Muscle of leg (tissue), 11 donors: ENCODE measurements around the gene HAVCR1. TPM values are rescaled to one million over a fixed set of nuclear protein-coding genes. Genes with fewer than 3 reads are reported as not detected.
"Not testable (repeated sequence)": the region's sequence is repeated elsewhere in the genome, so short reads cannot be mapped to it uniquely, and the experiment has no call there.

Experiments used
- DNase-seq: peaks from one replicate; pipeline ENCODE4 v3.0.0; 2013
- H3K27ac ChIP-seq: one replicate; pipeline ENCODE4 v1.5.1; 2013; ENCODE audit warnings: mild to moderate bottlenecking, low read length, control low read depth
- H3K27me3 ChIP-seq: one replicate; pipeline ENCODE4 v1.6.1; 2013; ENCODE audit warnings: low read length; ENCODE audit not compliant: control insufficient read depth, insufficient read depth
- H3K36me3 ChIP-seq: one replicate; pipeline ENCODE4 v1.6.1; 2013; ENCODE audit warnings: low read length; ENCODE audit not compliant: control insufficient read depth, insufficient read depth
- H3K4me1 ChIP-seq: one replicate; pipeline ENCODE4 v1.6.1; 2013; ENCODE audit warnings: low read length; ENCODE audit not compliant: control insufficient read depth, insufficient read depth
- H3K4me3 ChIP-seq: one replicate; pipeline ENCODE4 v1.5.1; 2013; ENCODE audit warnings: low read length, control low read depth
- H3K9me3 ChIP-seq: replicated peaks from 2 replicates; pipeline ENCODE4 v1.6.1; 2013; ENCODE audit warnings: low read depth, low read length; ENCODE audit not compliant: control insufficient read depth
- WGBS: methylation state at CpG from one replicate; pipeline ENCODE4 v1.1.5; 2013; ENCODE audit warnings: missing lambda C conversion rate; ENCODE audit not compliant: insufficient coverage; 5-methylcytosine and 5-hydroxymethylcytosine counted together
- polyA plus RNA-seq, 8 donors: library from polyadenylated mRNA; unstranded; fragments of 120-200 nt; gene quantifications; one replicate each; pipeline versions ENCODE4 v1.2.1 to v1.2.3, GENCODE V29; 2013; ENCODE audit warnings: inconsistent platforms in 1 of 8, low replicate concordance in 1 of 8; ENCODE audit not compliant: insufficient read length in 8 of 8, insufficient read depth in 1 of 8
- total RNA-seq: library from RNA; stranded (reverse); fragments of 120-200 nt; gene quantifications from one replicate; pipeline ENCODE4 v1.2.4, GENCODE V29; 2013

The HAVCR1 gene
- total and polyA plus RNA-seq, 9 donors = 0.04 to 0.94 (median 0.16) TPM; not detected in 4

DNA sequence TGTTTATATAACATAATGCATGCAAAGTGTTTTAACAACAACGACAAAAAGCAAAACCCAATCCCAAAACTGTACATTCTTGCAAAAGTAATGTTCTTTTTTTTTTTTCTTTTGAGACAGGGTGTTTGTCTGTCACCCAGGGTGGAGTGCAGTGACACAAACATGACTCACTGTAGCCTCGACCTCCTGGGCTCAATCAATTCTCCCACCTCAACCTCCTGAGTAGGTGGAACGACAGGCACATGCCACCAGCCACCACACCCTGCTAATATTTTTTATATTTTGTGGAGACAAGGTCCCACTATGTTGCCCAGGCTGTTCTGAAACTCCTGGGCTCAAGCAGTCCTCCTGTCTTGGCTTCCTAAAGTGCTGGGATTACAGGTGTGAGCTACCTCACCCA, 13.6 kb upstream of the HAVCR1 start:
- no peaks in the 10 kb centered on the region for H3K9me3 ChIP-seq
- WGBS = no CpG with 5 or more reads among the region's 3 CpGs
- no peak overlapping the region for H3K4me3 ChIP-seq
- H3K27ac ChIP-seq = no peak overlapping the region
- DNase-seq = no peak
- H3K36me3 ChIP-seq = no peaks in the 10 kb centered on the region
- H3K27me3 ChIP-seq = no peaks in the 10 kb centered on the region
- no peaks in the 10 kb centered on the region for H3K4me1 ChIP-seq

DNA sequence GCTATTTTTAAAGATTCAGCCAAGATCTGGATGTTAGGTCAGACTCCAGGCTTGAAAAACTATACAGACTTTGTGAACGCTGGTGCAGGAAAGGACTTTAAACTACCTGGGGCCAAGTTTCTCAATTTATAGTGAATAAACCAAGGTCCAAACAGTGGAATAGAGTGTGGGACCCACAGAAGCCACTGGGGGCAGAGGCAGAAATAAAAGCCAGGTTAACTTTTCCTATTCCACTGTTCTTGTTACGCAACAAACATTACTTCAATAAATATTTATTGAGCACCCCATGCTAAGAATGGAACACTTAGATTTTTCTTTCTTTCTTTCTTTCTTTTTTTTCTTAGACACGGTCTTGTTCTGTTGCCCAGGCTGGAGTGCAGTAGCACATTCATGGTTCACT, 11.0 kb upstream of the HAVCR1 start:
- H3K9me3 ChIP-seq = no peaks in the 10 kb centered on the region
- no peak overlapping the region for H3K4me3 ChIP-seq
- no peaks in the 10 kb centered on the region for H3K27me3 ChIP-seq
- no peaks in the 10 kb centered on the region for H3K4me1 ChIP-seq
- 57% methylated on average over 1 of the region's 3 CpGs for WGBS
- no peak for DNase-seq
- H3K36me3 ChIP-seq = no peaks in the 10 kb centered on the region
- no peak overlapping the region for H3K27ac ChIP-seq

DNA sequence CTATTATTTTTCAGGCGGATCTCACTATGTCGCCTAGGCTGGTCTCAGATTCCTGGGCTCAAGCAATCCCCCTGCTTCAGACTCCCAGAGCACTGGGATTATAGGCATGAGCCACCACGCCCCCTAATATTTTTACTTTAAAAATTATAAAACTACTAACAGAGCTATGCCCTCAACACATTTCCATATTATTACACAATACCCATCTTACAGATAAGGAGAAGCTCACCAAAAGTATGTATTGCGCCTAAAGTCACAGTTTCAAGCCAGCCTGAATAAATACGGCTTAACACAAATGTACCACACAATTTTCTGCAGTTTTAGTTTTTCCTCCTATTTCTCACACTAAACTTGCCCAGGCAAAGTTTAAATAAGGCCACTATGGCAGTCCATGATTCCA, 9.9 kb upstream of the HAVCR1 start:
- WGBS = 84% methylated on average over 5 of the region's 5 CpGs
- Histone ChIP-seq H3K27me3 (no peaks in the 10 kb centered on the region), H3K27ac (no peak overlapping the region), H3K4me3 (no peak overlapping the region), H3K9me3 (no peaks in the 10 kb centered on the region), H3K4me1 (no peaks in the 10 kb centered on the region), H3K36me3 (no peaks in the 10 kb centered on the region)
- DNase-seq = no peak

DNA sequence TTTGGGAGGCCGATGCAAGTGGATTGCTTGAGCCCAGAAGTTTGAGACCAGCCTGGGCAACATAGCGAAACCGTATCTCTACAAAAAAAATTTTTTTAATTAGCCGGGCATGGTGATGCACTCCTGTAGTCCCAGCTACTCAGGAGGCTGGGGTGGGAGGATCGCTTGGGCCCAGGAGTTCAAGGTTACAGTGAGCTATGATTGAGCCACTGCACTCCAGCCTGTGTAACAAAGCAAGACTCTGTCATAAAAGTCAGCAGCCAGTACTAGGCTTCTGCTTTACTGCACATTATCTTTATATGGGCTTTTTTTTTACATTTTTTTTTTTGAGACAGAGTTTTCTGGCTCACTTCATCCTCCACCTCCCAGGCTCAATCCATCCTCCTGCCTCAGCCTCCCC, 9.4 kb upstream of the HAVCR1 start:
- 93% methylated on average over 5 of the region's 5 CpGs for whole genome bisulfite sequencing
- no peak for DNase-seq
- H3K27ac ChIP-seq = no peak overlapping the region
- H3K27me3 ChIP-seq = no peaks in the 10 kb centered on the region
- no peak overlapping the region for H3K4me3 ChIP-seq
- H3K36me3 ChIP-seq = no peaks in the 10 kb centered on the region
- H3K9me3 ChIP-seq = no peaks in the 10 kb centered on the region
- no peaks in the 10 kb centered on the region for H3K4me1 ChIP-seq

DNA sequence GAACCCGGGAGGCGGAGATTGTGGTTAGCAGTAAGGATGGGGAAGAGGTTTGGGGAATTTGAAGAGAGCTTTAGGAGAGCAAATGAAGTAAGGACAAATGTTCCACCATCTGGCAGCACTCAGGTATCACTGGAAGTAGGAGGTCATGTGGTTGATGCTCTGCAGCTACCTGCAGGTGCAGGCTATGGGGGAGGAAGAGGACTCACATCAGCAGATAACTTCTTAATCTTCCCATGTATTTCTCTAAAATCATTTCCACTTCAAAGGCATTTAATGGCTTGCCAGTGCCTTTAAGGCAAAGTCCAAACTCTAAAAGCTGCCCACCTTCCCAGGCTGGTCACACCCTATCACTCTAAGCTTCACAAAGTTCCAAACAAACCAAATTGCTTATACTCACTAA, 8.1 kb upstream of the HAVCR1 start:
- Histone ChIP-seq H3K9me3 (no peaks in the 10 kb centered on the region), H3K36me3 (no peaks in the 10 kb centered on the region), H3K27ac (no peak overlapping the region), H3K4me1 (no peaks in the 10 kb centered on the region), H3K4me3 (no peak overlapping the region), H3K27me3 (no peaks in the 10 kb centered on the region)
- DNase-seq = no peak
- 63% methylated on average over 2 of the region's 2 CpGs for WGBS

DNA sequence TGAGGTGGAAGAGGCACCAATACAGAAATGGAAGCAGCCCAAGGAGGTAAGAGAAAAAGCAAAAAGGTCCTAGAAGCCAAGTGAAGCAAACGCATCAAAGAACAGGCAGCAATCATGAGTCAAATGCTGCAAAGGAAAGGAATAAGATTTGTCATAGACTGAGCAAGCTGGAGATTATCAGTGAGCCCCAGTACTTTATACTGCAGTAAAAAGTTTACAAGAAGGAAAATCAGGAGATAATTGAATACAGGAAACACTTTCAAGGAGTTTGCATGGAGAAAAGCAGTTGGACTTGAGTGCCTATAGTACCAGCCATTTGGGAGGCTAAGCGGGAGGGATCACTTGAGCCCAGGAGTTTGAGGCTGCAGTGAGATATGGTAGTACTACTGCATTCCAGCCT, 7.2 kb upstream of the HAVCR1 start:
- H3K4me3 ChIP-seq = no peak overlapping the region
- H3K4me1 ChIP-seq = no peaks in the 10 kb centered on the region
- DNase-seq = no peak
- 75% methylated on average over 2 of the region's 2 CpGs for WGBS
- H3K9me3 ChIP-seq = no peaks in the 10 kb centered on the region
- H3K36me3 ChIP-seq = no peaks in the 10 kb centered on the region
- H3K27me3 ChIP-seq = no peaks in the 10 kb centered on the region
- H3K27ac ChIP-seq = no peak overlapping the region

GRCh38 chr5:157063776-157064430, 5.0 kb upstream of the HAVCR1 start:
- H3K27ac ChIP-seq = no peak overlapping the region
- H3K4me3 ChIP-seq = no peak overlapping the region
- 83% methylated on average over 3 of the region's 4 CpGs for WGBS
- no peak for DNase-seq
- H3K9me3 ChIP-seq = no peaks in the 10 kb centered on the region
- H3K27me3 ChIP-seq = no peaks in the 10 kb centered on the region
- no peaks in the 10 kb centered on the region for H3K4me1 ChIP-seq
- H3K36me3 ChIP-seq = no peaks in the 10 kb centered on the region

- no peaks in the 10 kb centered on the region for H3K9me3 ChIP-seq
- H3K27ac ChIP-seq = no peak overlapping the region
- no CpG with 5 or more reads among the region's 3 CpGs for WGBS
- no peak overlapping the region for H3K4me3 ChIP-seq
- no peak for DNase-seq
- no peaks in the 10 kb centered on the region for H3K4me1 ChIP-seq
- no peaks in the 10 kb centered on the region for H3K36me3 ChIP-seq
- no peaks in the 10 kb centered on the region for H3K27me3 ChIP-seq
These were observed 975 bp upstream of the HAVCR1 start for GRCh38 chr5:157059891-157060290.

DNA sequence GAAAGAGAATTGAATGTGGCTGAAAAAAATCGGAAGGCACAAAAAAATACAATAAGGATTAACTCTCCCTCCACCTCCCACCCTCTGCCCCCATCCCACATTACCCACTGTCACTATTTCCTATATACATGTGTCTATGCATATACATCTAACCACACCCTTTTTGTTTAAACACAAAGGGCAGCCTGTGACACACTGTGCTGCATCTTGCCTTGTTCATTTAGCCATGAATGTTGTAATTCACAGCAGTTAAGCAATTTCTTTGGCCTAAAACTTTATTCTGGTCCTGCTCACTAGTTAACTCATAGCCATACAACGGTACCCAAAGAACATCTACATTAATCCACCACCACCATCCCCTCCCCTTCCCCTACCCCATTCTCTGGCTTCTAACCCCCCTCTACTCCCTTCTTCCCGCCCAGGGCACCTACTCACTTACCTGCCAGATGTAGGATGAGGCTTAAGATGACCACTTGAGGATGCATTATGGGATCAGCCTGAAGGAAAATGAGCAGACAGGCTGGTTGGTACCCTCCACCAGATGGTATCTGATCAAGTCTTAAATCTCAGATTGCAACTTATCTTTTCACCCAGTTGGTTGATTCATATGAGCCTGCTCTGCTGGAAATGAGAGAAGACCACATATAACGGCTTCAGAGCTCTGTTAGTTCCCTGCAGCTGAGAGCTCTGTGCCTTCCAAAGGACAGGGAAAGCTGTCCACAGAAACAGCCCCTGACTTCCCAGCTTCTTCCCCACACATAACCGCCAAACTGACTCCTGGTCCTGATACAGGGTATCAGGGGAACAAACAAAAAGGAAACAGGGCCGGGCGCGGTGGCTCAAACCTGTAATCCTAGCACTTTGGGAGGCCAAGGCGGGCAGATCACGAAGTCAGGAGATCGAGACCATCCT, 1.2 kb downstream of the HAVCR1 start:
- no peaks in the 10 kb centered on the region for H3K27me3 ChIP-seq
- 81% methylated on average over 8 of the region's 11 CpGs for WGBS
- no peak overlapping the region for H3K27ac ChIP-seq

GRCh38 chr5:157056848-157057247, 2.1 kb downstream of the HAVCR1 start:
- H3K9me3 ChIP-seq, H3K27ac ChIP-seq, DNase-seq, H3K27me3 ChIP-seq, H3K36me3 ChIP-seq, H3K4me3 ChIP-seq, H3K4me1 ChIP-seq: not testable (repeated sequence)
- WGBS = 90% methylated on average over 6 of the region's 6 CpGs

More for the DNA sequence above, 1.2 kb downstream of the HAVCR1 start:
- DNase-seq = no peak
- no peaks in the 10 kb centered on the region for H3K4me1 ChIP-seq
- no peaks in the 10 kb centered on the region for H3K36me3 ChIP-seq
- H3K4me3 ChIP-seq = no peak overlapping the region
- no peaks in the 10 kb centered on the region for H3K9me3 ChIP-seq
